GM18517 (cell line): ENCODE results near the gene RAD51B.

ENCODE experiments used
- ATAC-seq: cut with Tn5 transposase; IDR thresholded peaks from one replicate; pipeline ENCODE4 v1.9.1; 2021; ENCODE audit warnings: mild to moderate bottlenecking, moderate library complexity; ENCODE audit not compliant: unreplicated experiment

The RAD51B gene

DNA sequence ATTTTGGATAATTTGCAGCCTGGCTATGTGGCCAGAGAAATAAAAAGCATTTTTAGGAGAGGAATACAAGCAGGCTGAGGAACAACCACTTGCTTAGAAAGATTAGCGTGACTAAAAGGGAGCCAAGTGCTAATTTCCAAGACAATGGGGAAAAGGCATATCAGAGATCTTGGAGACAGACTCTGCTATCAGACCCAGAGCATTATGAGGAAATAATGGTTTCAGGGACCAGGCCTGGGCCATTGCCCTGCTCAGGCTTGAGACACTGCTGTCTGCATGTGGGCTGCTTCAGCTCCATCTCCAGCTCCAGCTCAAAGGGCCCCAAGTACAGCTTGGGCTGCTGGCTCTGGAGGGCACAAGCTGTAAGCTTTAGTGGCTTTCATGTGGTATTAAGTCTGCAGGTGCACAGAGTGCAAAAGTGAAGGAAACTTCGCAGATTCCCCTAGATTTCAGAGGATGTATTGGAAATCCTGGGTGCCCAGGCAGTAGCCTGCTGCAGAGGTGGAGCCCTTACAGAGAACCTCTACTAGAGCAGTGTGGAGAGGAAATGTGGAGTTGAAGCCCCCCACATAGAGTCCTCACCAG lies 524.0 kb downstream of the RAD51B start:
- ATAC-seq: no peak

DNA sequence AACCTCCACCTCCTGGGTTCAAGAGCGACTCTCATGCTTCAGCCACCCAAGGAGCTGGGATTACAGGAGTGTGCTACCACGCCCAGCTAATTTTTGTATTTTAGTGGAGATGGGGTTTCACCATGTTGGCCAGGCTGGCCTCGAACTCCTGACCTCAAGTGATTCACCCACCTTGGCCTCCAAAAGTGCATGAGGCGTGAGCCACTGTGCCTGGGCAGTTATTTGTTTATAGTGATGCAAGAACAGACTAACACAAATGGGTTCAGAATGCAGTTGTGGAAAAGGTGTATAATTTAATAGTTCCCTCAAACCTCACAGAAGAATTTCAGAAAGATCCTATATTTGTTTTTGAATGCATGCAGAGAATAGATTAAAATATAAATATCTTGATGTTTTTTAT lies 526.2 kb downstream of the RAD51B start:
- ATAC-seq: no peak

DNA sequence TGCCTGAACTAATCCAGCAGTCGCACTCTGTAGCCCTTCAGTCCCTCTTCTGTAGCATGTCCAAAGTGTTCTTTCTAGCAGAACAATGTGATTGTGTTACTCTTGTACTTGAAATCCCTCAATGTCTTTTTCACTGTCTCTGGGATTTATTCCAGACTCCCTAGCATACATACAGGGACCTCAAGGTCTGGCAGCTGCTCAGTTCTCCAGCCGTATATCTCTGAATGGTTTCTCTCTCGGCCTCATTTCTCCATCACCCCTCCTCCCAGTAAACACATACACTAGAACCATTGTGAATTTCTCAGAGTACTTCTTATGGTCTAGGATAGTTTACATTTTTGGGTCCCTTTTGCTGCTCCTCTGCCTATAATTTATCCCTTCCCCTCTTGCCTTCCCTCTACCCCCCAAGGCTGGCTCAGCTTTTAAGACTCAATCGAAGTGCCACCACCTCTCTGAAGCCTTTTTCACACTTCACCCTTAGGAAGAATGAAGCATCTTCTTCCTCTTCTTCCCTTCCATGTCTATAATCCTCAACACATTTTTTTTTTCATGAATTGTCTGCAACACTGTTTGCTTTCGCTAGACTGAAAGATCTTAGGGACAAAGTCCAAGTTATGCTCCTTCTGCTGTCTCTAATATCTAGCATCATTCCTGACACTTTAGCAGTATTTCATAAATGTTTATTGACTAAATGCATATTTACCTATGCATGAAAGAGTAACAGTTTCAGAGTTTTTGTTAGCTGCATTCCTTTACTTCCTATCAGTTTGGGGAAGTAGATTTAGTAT lies 527.2 kb downstream of the RAD51B start:
- ATAC-seq: no peak

- ATAC-seq: no peak
These were observed 530.5 kb downstream of the RAD51B start for GRCh38 chr14:68349900-68350629.

GRCh38 chr14:68355415-68355814 lies 535.8 kb downstream of the RAD51B start:
- no peak for ATAC-seq

GRCh38 chr14:68357777-68358176 lies 538.2 kb downstream of the RAD51B start:
- no peak for ATAC-seq

GRCh38 chr14:68358500-68358899 lies 538.9 kb downstream of the RAD51B start:
- no peak for ATAC-seq

- ATAC-seq: no peak
These were observed 539.6 kb downstream of the RAD51B start for GRCh38 chr14:68359022-68359836.

DNA sequence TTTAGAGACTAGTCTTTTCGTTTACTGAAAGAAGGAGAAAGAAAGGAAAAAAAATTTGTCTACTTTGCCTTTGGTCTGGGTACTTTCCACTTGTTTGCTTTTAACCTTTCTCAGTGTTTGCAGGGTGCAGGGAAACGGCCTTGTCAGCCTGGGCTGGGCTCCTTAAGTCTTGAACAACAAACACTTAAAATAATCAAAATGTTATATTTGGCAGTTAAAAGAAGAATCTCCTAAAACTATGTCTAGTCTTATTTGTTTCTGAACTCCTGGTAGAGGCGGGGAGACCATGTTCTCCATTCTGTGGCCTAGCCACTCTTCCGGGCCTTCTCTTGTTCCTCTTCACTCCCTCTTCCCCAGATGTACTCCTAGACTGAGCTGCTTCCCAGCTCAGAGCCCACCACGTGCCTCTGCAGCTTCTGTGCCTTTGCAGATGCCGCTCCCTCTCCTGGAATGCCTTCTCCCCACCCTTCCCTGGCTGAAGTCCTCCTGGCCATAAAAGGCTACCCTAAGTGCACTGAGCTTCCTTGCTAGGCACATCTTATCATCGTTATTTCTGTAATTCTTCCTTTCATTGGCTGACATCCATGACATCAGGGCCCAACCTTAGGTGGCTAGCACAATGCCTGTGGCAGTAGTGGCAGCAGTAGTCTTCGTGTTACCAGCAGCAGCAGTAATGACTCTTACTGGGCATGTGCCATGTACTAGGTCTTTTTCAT lies 540.4 kb downstream of the RAD51B start:
- ATAC-seq: no peak

- no peak for ATAC-seq
These were observed 541.7 kb downstream of the RAD51B start for GRCh38 chr14:68361231-68361630.

DNA sequence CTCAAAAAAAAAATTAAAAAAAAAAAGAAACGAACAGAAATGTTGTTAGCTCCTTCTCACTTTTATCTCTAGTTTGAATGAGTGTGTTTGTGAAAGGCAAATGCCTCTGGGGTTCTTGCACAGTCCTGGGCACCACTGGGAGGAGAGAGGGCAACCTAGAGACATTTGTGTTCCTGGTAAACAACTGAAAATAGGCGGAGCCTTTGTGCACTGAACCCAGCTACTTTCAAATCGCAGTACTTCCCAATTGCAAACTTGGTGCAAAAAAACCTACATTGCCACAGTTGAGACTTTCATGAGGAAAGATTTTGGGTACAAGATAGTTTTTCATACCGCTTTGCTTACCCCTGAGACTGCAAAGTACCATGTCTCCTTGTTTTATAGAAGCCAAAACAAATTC lies 543.3 kb downstream of the RAD51B start:
- no peak for ATAC-seq

DNA sequence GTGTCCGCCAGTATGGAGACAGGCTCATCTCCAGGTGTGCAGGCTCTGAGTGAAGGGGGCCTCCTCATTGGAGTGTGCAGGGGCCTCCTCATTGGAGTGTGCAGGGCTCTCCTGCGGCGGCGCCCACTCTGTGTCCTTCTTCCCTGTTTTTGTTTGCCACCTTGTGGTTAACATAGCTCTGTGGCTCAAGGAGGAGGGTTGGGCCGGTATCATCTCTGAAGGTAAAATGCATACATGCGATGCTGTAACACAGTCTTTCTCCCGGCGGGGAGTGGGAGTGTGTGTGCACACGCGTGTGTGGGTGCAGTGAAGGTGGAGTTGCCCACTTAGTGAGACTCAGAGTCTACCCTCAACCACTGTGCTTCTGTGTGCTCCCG lies 543.9 kb downstream of the RAD51B start:
- no peak for ATAC-seq

DNA sequence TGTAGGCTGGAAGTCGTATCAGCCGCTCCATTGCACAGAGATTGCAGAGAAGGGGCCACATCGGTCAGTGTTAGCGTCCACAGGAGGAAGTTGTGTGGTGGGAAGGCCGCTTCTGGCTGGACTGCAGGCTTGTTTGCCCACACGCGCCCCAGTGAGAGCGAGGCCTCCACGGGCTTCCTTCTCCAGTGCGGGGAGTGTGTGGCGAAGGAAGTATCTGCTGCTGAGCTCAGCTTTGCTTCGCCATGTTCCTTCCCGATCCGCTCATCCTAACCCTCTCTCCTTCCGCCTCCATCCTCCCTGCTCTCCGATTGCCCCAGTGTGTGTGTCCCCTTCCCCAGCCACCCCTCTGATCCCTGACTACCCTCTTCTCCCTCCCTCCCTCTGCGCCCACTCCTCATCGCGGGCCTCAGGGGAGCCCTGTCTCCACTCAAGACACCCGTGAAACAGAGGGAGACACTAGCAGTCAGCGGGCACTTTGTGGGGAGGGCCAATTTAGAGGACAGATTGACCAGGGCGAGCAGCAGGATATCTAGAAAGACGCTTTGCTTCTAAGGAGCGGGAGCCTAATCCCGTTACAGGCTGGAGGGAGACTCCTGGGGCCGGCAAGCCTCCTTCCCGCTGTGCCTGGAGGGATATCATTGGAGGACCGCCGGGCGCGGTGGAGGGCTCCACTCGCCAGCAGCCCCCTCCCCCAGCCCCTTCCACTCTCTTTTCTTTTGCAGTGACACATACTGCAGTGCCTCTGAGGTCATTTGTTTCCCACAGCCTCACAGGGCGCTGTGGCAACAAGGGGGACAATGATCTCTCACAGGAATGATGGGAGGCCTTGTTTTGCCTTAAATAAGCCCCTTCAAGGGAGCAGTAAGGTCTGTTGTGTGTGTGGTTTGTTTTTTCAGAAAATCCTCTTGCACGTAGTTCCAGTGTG lies 544.5 kb downstream of the RAD51B start:
- ATAC-seq: no peak

- no peak for ATAC-seq
These were observed 545.2 kb downstream of the RAD51B start for GRCh38 chr14:68364792-68365192.

- no peak for ATAC-seq
These were observed 545.6 kb downstream of the RAD51B start for GRCh38 chr14:68365228-68365627.

- no peak for ATAC-seq
These were observed 547.1 kb downstream of the RAD51B start for GRCh38 chr14:68366656-68367055.

GRCh38 chr14:68367536-68367935 lies 548.0 kb downstream of the RAD51B start:
- no peak for ATAC-seq

DNA sequence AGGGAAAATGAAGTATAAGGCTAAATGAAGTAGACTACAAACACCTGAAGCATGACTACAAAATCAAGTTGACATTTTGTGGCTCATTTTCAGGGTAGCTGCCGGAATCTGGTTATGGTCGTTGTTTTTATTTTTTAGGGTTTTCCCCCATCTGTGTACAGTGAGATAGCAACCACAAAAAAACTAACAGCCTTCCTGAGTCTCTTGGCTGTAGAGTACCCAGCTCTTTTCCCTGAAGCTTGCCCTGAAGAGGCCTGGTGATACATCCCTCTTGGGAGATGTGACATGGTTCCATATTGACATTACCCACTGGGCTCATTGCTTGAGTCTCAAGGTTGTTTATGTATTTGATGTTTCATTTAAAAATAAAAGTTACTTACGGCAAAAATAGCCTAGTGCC lies 549.3 kb downstream of the RAD51B start:
- ATAC-seq: peak; percentile 50

DNA sequence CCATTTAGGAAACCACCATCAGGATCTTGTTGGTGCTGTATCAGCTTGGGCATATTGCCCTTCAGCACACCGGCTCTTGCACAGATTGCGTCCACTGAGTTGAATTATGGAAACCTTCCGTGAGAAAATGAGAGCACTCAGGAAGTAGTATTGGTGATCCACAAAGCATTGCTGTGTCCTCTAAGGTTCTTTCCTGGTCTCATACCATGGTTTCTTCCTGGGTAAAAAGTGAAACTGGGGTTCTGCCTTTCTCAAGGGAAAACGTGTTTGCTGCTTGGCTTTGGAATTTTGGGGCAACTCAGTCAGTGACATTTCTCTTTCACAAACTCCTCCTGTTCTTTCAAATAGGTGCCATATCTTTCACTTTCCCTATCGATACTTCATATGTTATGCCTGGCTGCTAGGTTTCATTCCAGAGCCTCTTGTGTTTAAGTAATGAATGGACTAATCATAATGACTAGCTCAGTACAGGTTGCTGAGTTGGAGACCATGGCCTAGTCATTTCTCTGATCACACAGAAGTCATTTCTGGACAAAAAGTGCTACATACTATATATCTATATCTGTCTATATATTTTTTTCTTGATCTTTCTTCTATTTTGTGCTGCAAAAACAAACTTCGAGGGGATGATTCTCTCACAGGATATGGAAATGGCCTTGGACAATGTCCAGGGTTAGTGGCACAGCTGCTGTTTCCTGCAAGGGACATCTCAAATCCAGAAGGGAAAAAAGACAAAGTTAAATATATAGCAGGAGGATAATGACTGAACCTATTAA lies 549.9 kb downstream of the RAD51B start:
- peak; percentile 49 for ATAC-seq
